Tibial nerve (tissue), 4 donors: ENCODE measurements around the gene AGPAT2. TPM values are rescaled to one million over a fixed set of nuclear protein-coding genes. Genes with fewer than 3 reads are reported as not detected.
"Not testable (repeated sequence)": the region's sequence is repeated elsewhere in the genome, so short reads cannot be mapped to it uniquely, and the experiment has no call there.

ENCODE experiments used
- DNase-seq, 2 donors: peaks; one replicate each; pipeline ENCODE4 v3.0.0-alpha.2; 2019; ENCODE audit warnings: low spot score in 2 of 2
- H3K27ac ChIP-seq, 4 donors: fragments of 200-600 bp; sonication (generic) in 3 of 4; one replicate each; pipeline ENCODE4 v1.5.1; 2017 to 2019; ENCODE audit warnings: mild to moderate bottlenecking in 1 of 4
- H3K27me3 ChIP-seq, 2 donors: fragments of 200-600 bp; sonication (generic) in 1 of 2; one replicate each; pipeline versions ENCODE4 v1.5.1 to v1.6.0; 2017 to 2019
- H3K36me3 ChIP-seq, 3 donors: fragments of 200-600 bp; sonication (generic); one replicate each; pipeline ENCODE4 v1.5.1; 2018 to 2019
- H3K4me1 ChIP-seq, 4 donors: fragments of 200-600 bp; sonication (generic) in 3 of 4; one replicate each; pipeline ENCODE4 v1.5.1; 2017 to 2019
- H3K4me3 ChIP-seq, 4 donors: fragments of 200-600 bp; sonication (generic) in 3 of 4; one replicate each; pipeline ENCODE4 v1.5.1; 2017 to 2019; ENCODE audit warnings: mild to moderate bottlenecking in 1 of 4, moderate library complexity in 1 of 4
- H3K9me3 ChIP-seq, 4 donors: fragments of 200-600 bp; sonication (generic) in 3 of 4; one replicate each; pipeline ENCODE4 v1.5.1; 2017 to 2019
- EP300 ChIP-seq, 2 donors: sonication (generic); formaldehyde crosslinking; IDR thresholded peaks; one replicate each; pipeline ENCODE4 v1.6.1; 2017; ENCODE audit warnings: antibody characterized with exemption in 2 of 2, mild to moderate bottlenecking in 1 of 2
- POLR2A ChIP-seq, 2 donors: fragments of 450-650 bp; IDR thresholded peaks; one replicate each; pipeline ENCODE4 v1.6.1; 2017; ENCODE audit warnings: antibody characterized with exemption in 2 of 2, mild to moderate bottlenecking in 2 of 2, moderate library complexity in 2 of 2
- WGBS, 2 donors: methylation state at CpG; one replicate each; pipeline ENCODE4 v1.1.5; 2018; 5-methylcytosine and 5-hydroxymethylcytosine counted together
- total RNA-seq, 4 donors: library from RNA; depleted of rRNA; stranded (reverse); fragments of >200 nt; gene quantifications; one replicate each; pipeline ENCODE4 v1.1.0, GENCODE V29; 2016
- TF ChIP-seq, protein P1 (sequence below), 5 experiments: fragments of 200-600 bp in 3 of 5; fragments of 450-650 bp in 2 of 5; sonication (generic) in 3 of 5; IDR thresholded peaks; one replicate each; pipeline ENCODE4 v1.5.1; 2016 to 2019; ENCODE audit warnings: antibody characterized with exemption in 5 of 5, mild to moderate bottlenecking in 3 of 5, moderate library complexity in 2 of 5

Gene AGPAT2
- total RNA-seq, 4 donors from 2014 or later, result 79.6 to 292 (median 151) TPM

DNA sequence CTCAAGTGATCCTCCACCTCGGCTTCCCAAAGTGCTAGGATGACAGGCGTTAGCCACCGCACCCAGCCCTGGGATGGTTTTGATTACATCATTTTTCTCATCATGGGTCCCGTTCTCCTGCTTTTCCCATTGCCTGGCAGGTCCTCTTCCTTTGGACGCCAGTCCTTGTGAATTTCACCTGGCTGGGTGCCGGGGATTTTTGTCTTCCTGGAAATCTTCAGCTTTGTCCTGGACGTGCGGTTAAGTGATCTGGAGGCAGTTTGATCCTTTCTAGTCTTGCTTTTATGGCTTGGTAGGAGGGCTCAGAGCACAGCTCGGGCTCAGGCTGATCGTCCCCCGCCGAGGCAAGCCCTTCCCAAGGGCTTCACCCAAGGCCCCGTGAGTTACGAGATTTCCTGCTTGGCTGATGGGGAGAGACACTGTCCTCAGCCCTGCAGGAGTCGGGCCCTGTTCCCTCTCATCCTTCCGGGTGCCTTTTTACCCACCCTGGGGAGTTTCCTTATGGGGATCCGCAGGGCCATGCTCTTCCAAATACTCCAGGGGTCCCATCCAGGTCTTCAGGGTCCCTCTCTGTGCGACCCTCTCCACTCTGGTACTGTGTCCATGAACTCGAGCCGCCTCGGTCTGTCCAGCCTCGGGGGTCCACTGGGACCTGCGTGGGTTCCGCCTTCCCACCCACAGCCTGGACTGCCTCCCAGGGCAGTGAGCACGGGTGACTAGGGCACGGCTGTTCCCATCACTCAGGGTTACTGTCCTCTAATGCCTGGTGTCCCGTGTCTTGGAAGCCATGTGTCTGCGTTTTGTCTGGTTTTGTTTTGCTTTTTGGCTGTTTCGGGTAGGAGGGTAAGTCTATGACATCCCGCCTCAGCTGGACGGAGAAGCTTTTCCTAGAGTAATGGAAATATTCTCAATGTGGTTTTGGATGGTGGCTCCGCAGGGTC is 46.8 kb downstream of the AGPAT2 start:
- Histone ChIP-seq H3K4me3 (no peak overlapping the region), H3K36me3 (no peaks in the 10 kb centered on the region), H3K9me3 (no peaks in the 10 kb centered on the region), H3K4me1 (peaks cover 0 to 19% (median 6%) of the 10 kb centered on the region in 4 donors), H3K27me3 (peaks cover 0 to 16% of the 10 kb centered on the region in 2 donors), H3K27ac (peak overlapping the region in 1 of 4 donors; percentile 47)
- WGBS, 2 donors, result 59 to 68% methylated on average over 26 to 32 of the region's 32 CpGs
- TF ChIP-seq EP300 (IDR thresholded peaks at IDR 0.05) (no peak), POLR2A (IDR thresholded peaks at IDR 0.05) (no peak)
- TF ChIP-seq, protein P1, sequence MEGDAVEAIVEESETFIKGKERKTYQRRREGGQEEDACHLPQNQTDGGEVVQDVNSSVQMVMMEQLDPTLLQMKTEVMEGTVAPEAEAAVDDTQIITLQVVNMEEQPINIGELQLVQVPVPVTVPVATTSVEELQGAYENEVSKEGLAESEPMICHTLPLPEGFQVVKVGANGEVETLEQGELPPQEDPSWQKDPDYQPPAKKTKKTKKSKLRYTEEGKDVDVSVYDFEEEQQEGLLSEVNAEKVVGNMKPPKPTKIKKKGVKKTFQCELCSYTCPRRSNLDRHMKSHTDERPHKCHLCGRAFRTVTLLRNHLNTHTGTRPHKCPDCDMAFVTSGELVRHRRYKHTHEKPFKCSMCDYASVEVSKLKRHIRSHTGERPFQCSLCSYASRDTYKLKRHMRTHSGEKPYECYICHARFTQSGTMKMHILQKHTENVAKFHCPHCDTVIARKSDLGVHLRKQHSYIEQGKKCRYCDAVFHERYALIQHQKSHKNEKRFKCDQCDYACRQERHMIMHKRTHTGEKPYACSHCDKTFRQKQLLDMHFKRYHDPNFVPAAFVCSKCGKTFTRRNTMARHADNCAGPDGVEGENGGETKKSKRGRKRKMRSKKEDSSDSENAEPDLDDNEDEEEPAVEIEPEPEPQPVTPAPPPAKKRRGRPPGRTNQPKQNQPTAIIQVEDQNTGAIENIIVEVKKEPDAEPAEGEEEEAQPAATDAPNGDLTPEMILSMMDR (IDR thresholded peaks at IDR 0.05), result no peak
- no peak for DNase-seq

DNA sequence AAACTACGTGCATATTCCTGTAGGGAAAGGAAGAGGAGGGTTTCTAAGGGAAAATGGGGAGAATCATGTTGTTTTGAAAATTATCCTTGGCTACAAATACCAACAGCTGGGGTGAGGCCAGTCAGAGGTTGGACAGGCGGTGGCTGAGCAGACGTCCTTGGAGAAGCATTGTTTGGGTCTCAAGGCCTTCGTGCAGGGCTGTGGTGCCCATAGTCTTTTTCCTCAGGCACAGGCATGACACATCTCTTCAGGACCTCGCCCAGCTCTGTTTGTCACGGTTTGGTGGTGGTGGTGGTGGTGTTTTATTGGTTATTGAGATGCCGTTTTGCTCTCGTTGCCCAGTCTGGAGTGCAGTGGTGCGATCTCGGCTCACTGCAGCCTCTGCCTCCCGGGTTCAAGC is 52.4 kb downstream of the AGPAT2 start:
- Histone ChIP-seq H3K9me3 (no peaks in the 10 kb centered on the region), H3K4me3 (no peak overlapping the region), H3K27ac (no peak overlapping the region), H3K4me1 (peaks cover 0 to 18% (median 11%) of the 10 kb centered on the region in 4 donors), H3K36me3 (no peaks in the 10 kb centered on the region), H3K27me3 (no peaks in the 10 kb centered on the region)
- TF ChIP-seq EP300 (IDR thresholded peaks at IDR 0.05) (no peak), POLR2A (IDR thresholded peaks at IDR 0.05) (no peak)
- TF ChIP-seq, protein P1 (IDR thresholded peaks at IDR 0.05), result no peak
- WGBS, 2 donors, result 77 to 79% methylated on average over 11 of the region's 11 CpGs
- no peak for DNase-seq

DNA sequence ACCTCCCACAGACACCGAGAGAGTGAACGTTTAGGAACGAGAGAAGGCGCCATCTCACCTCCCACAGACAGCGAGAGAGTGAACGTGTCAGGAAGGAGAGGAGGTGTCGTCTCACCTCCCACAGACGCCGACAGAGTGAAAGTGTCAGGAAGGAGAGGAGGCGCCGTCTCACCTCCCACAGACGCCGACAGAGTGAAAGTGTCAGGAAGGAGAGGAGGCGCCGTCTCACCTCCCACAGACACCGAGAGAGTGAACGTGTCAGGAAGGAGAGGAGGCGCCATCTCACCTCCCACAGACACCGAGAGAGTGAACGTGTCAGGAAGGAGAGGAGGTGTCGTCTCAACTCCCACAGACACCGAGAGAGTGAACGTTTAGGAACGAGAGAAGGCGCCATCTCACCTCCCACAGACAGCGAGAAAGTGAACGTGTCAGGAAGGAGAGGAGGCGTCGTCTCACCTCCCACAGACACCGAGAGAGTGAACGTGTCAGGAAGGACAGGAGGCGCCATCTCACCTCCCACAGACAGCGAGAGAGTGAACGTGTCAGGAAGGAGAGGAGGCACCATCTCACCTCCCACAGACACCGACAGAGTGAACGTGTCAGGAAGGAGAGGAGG is 54.7 kb downstream of the AGPAT2 start:
- peaks cover 0 to 20% (median 13%) of the 10 kb centered on the region in 4 donors for H3K4me1 ChIP-seq
- H3K27me3 ChIP-seq, H3K9me3 ChIP-seq, H3K27ac ChIP-seq, DNase-seq, H3K36me3 ChIP-seq, H3K4me3 ChIP-seq: not testable (repeated sequence)
- WGBS, 2 donors, result 68 to 74% methylated on average over 36 of the region's 36 CpGs

DNA sequence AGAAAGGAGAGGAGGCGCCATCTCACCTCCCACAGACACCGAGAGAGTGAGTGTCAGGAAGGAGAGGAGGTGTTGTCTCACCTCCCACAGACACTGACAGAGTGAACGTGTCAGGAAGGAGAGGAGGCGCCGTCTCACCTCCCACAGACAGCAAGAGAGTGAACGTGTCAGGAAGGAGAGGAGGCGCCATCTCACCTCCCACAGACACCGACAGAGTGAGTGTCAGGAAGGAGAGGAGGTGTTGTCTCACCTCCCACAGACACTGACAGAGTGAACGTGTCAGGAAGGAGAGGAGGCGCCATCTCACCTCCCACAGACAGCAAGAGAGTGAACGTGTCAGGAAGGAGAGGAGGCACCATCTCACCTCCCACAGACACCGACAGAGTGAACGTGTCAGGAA is 55.2 kb downstream of the AGPAT2 start:
- DNase-seq, H3K27ac ChIP-seq, H3K4me3 ChIP-seq, H3K27me3 ChIP-seq, H3K9me3 ChIP-seq, H3K36me3 ChIP-seq: not testable (repeated sequence)
- WGBS, 2 donors, result 53% methylated on average over 13 of the region's 13 CpGs
- H3K4me1 ChIP-seq, result peaks cover 0 to 23% (median 16%) of the 10 kb centered on the region in 4 donors

DNA sequence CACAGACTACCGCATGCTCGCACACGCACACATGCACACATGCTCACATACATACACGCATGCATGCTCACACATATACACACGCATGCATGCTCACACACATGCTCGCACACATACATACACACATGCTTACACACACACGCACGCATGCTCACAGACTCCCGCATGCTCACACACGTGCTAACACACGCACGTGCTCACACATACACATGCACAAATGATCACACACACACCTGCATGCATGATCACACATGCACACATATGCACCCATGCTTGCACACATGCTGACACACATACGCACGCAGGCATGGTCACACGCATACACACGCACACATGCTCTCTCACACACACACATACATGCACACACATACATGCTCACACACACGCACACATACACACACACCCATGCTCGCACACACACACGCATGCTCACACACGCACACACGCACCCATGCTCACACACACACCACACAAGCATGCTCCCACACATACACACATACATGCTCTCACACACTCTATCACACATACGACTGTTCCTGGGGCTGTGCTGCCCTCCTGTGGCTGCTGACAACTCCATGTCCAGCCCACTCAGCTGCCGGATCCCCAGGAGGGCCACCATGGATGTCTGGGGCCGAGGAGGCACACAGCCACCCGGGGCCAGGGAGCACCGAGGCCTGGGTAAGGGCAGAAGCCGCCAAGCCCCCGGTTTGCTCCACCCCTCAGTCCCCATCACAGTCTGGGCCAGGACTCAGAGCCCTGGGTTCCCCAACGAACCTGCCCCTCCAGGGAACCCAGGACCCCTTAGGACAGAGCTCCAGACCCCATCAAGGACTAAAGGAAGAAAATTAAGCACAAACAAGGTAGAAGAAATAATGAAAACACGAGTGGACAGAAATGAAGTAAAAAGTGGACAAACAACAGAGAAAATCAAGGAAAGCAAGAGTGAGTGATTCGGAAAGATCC is 55.9 kb downstream of the AGPAT2 start:
- H3K36me3 ChIP-seq, result no peaks in the 10 kb centered on the region
- H3K9me3 ChIP-seq, result no peaks in the 10 kb centered on the region
- DNase-seq, result peak; percentile 65 to 86
- H3K27ac ChIP-seq, result no peak overlapping the region
- H3K4me1 ChIP-seq, result peaks cover 0 to 30% (median 23%) of the 10 kb centered on the region in 4 donors
- no peak overlapping the region for H3K4me3 ChIP-seq
- no peaks in the 10 kb centered on the region for H3K27me3 ChIP-seq
- TF ChIP-seq POLR2A (IDR thresholded peaks at IDR 0.05) (no peak), EP300 (IDR thresholded peaks at IDR 0.05) (no peak)
- TF ChIP-seq, protein P1 (IDR thresholded peaks at IDR 0.05), result peak; percentile 74 to 95 (median 86)
- WGBS, 2 donors, result 53 to 59% methylated on average over 28 to 31 of the region's 31 CpGs
